Measurements from ENCODE around the gene MPPED1.

DNA sequence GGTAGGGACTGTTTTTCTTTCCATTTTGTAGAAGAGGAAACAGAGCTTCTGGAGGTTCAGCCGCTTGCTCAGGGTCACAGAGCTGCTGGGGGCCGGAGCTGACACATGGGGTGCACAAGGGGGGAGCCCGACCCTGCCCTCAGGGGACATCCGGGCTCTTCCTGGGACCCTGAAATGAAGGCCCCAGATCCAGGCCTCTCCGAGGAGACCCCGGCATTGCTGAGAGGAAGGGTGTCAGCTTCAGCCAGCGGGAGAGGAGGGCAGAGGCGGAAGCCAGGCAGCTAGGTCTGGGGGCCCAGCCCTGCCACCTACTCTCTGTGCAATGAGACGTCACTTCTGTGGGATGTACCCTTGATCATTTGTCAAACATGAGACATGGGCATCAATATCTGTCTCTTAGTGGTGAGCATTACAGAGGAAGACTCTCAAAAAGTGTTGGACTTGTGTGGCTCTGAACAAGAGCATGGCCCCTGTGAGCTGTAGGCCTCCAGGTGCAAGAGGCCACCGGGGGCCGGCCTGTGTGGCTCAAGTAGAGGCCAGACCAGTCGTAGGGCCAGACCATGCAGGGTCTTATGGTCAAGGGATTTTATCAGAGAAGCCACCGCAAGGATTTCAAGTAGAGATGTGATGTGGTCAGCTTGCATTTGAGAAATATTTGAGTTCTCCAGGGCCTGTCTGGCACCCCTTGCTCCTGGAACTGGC lies 10.3 kb downstream of the MPPED1 start:
- TF ChIP-seq, protein P1, sequence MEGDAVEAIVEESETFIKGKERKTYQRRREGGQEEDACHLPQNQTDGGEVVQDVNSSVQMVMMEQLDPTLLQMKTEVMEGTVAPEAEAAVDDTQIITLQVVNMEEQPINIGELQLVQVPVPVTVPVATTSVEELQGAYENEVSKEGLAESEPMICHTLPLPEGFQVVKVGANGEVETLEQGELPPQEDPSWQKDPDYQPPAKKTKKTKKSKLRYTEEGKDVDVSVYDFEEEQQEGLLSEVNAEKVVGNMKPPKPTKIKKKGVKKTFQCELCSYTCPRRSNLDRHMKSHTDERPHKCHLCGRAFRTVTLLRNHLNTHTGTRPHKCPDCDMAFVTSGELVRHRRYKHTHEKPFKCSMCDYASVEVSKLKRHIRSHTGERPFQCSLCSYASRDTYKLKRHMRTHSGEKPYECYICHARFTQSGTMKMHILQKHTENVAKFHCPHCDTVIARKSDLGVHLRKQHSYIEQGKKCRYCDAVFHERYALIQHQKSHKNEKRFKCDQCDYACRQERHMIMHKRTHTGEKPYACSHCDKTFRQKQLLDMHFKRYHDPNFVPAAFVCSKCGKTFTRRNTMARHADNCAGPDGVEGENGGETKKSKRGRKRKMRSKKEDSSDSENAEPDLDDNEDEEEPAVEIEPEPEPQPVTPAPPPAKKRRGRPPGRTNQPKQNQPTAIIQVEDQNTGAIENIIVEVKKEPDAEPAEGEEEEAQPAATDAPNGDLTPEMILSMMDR (IDR thresholded peaks at IDR 0.05; ENCODE audit: extremely low read depth in 1 of 2, insufficient read depth in 1 of 2, low read depth in 1 of 2, low read length in 2 of 2): no peak
- TF ChIP-seq POLR2A (IDR thresholded peaks at IDR 0.05; ENCODE audit: low read depth, low read length) (no peak), EZH2 (IDR thresholded peaks at IDR 0.05; ENCODE audit: borderline replicate concordance, low read depth, low read length, severe bottlenecking) (no peak), POLR2AphosphoS5 (IDR thresholded peaks at IDR 0.05; ENCODE audit: insufficient read depth, low read depth, low read length) (no peak), JUN (IDR thresholded peaks at IDR 0.05; ENCODE audit: borderline replicate concordance, insufficient read depth, insufficient read length, low read depth) (no peak), MYC (IDR thresholded peaks at IDR 0.05; ENCODE audit: low read depth, low read length) (no peak), GATA2 (IDR thresholded peaks at IDR 0.05; ENCODE audit: insufficient read depth, insufficient read length, low read depth, low read length) (no peak), FOS (IDR thresholded peaks at IDR 0.05; ENCODE audit: borderline replicate concordance, insufficient read depth, low read length) (no peak)
- TF ChIP-seq, protein P2, sequence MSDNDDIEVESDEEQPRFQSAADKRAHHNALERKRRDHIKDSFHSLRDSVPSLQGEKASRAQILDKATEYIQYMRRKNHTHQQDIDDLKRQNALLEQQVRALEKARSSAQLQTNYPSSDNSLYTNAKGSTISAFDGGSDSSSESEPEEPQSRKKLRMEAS (IDR thresholded peaks at IDR 0.05; ENCODE audit: insufficient read depth, insufficient read length): no peak
